CD14-positive monocyte (primary cell): Measurements from ENCODE around the gene PLA2G6. TPM values are rescaled to one million over a fixed set of nuclear protein-coding genes. Genes with fewer than 3 reads are reported as not detected.

Experiments
- DNase-seq, 3 donors: peaks; one replicate each; pipeline ENCODE4 v3.0.0-alpha.2; 2011 to 2022
- H2AFZ ChIP-seq: 2 replicates; pipeline ENCODE4 v1.6.0; 2012; ENCODE audit warnings: mild to moderate bottlenecking, low read depth, low read length, inconsistent platforms; ENCODE audit not compliant: insufficient read depth, poor library complexity, severe bottlenecking
- H3K27ac ChIP-seq, 2 donors: 1 replicate in 1 of 2; 2 replicates in 1 of 2; pipeline ENCODE4 v1.5.1; 2012 to 2013; ENCODE audit warnings: low read length in 2 of 2, control low read depth in 1 of 2, inconsistent platforms in 1 of 2, low read depth in 1 of 2, mild to moderate bottlenecking in 1 of 2
- H3K27me3 ChIP-seq, 2 donors: one replicate each; pipeline versions ENCODE4 v1.6.0 to v1.6.1; 2011 to 2013; ENCODE audit warnings: low read length in 2 of 2; ENCODE audit not compliant: control insufficient read depth in 2 of 2, insufficient read depth in 2 of 2
- H3K36me3 ChIP-seq, 2 donors: replicated peaks in 1 of 2; 1 replicate in 1 of 2; 2 replicates in 1 of 2; pipeline versions ENCODE4 v1.5.1 to v1.6.1; 2012 to 2013; ENCODE audit warnings: low read length in 2 of 2, control low read depth in 1 of 2, inconsistent platforms in 1 of 2, mild to moderate bottlenecking in 1 of 2; ENCODE audit not compliant: insufficient read depth in 2 of 2, control insufficient read depth in 1 of 2
- H3K4me1 ChIP-seq, 2 donors: 1 replicate in 1 of 2; 2 replicates in 1 of 2; pipeline versions ENCODE4 v1.5.1 to v1.6.1; 2012 to 2013; ENCODE audit warnings: low read length in 2 of 2, control low read depth in 1 of 2, inconsistent platforms in 1 of 2, mild to moderate bottlenecking in 1 of 2, moderate library complexity in 1 of 2; ENCODE audit not compliant: insufficient read depth in 2 of 2, control insufficient read depth in 1 of 2
- H3K4me2 ChIP-seq: replicated peaks from 2 replicates; pipeline ENCODE3; 2012; ENCODE audit warnings: low read length, moderate library complexity, mild to moderate bottlenecking; ENCODE audit not compliant: poor library complexity, severe bottlenecking; ENCODE audit errors: extremely low read depth
- H3K4me3 ChIP-seq, 3 experiments: fragments of 200-600 bp in 1 of 3; sonication (generic) in 1 of 3; replicated peaks in 1 of 3; 1 replicate in 2 of 3; 2 replicates in 1 of 3; pipeline ENCODE4 v1.5.1; 2011 to 2013; ENCODE audit warnings: low read length in 3 of 3, mild to moderate bottlenecking in 3 of 3, control low read depth in 2 of 3, low read depth in 2 of 3, inconsistent platforms in 1 of 3, moderate library complexity in 1 of 3
- H3K79me2 ChIP-seq: 2 replicates; pipeline ENCODE4 v1.6.0; 2012; ENCODE audit warnings: mild to moderate bottlenecking, control low read depth, inconsistent platforms, low read length, moderate library complexity; ENCODE audit not compliant: insufficient read depth
- H3K9ac ChIP-seq: 2 replicates; pipeline ENCODE4 v1.6.0; 2017; ENCODE audit warnings: low read length, mild to moderate bottlenecking; ENCODE audit not compliant: insufficient read depth, poor library complexity, severe bottlenecking
- H3K9me3 ChIP-seq, 2 donors: replicated peaks in 1 of 2; 1 replicate in 1 of 2; 2 replicates in 1 of 2; pipeline versions ENCODE4 v1.5.1 to v1.6.1; 2012 to 2013; ENCODE audit warnings: low read length in 2 of 2, control low read depth in 1 of 2; ENCODE audit not compliant: control insufficient read depth in 1 of 2, insufficient read depth in 1 of 2
- H4K20me1 ChIP-seq: 2 replicates; pipeline ENCODE4 v1.6.0; 2012; ENCODE audit warnings: mild to moderate bottlenecking, low read length, control low read depth, moderate library complexity; ENCODE audit not compliant: insufficient read depth
- H3K27ac Mint-ChIP-seq, 7 donors: one replicate each; pipeline ENCODE4 v1.8.0; 2020; ENCODE audit warnings: mild to moderate bottlenecking in 7 of 7, mixed read lengths in 7 of 7, moderate library complexity in 6 of 7, inconsistent platforms in 2 of 7
- H3K27me3 Mint-ChIP-seq, 3 donors: one replicate each; pipeline ENCODE4 v1.8.0; 2021 to 2022; ENCODE audit warnings: low read depth in 3 of 3, mild to moderate bottlenecking in 3 of 3, mixed read lengths in 3 of 3, moderate library complexity in 3 of 3, inconsistent platforms in 1 of 3
- H3K36me3 Mint-ChIP-seq, 2 donors: one replicate each; pipeline ENCODE4 v1.8.0; 2020; ENCODE audit warnings: mixed read lengths in 2 of 2, inconsistent platforms in 1 of 2, mild to moderate bottlenecking in 1 of 2
- H3K4me1 Mint-ChIP-seq: one replicate; pipeline ENCODE4 v1.8.0; 2020; ENCODE audit warnings: mild to moderate bottlenecking, mixed read lengths
- H3K4me3 Mint-ChIP-seq, 2 donors: one replicate each; pipeline ENCODE4 v1.8.0; 2020; ENCODE audit warnings: mild to moderate bottlenecking in 2 of 2, mixed read lengths in 2 of 2, moderate library complexity in 1 of 2
- H3K9me3 Mint-ChIP-seq, 7 donors: one replicate each; pipeline ENCODE4 v1.8.0; 2020 to 2022; ENCODE audit warnings: mixed read lengths in 7 of 7, mild to moderate bottlenecking in 6 of 7, moderate library complexity in 6 of 7, inconsistent platforms in 2 of 7
- WGBS: methylation state at CpG from one replicate; pipeline ENCODE4 v1.1.5; 2013; ENCODE audit warnings: missing lambda C conversion rate; ENCODE audit not compliant: insufficient coverage; 5-methylcytosine and 5-hydroxymethylcytosine counted together
- intact Hi-C, 2 donors: fragments of 100-400 bp; cut with micrococcal nuclease; formaldehyde crosslinking; loops; one replicate each; pipeline versions ENCODE4 v1.15.0 to v1.15.1; 2023
- polyA plus RNA-seq, 3 donors: library from polyadenylated mRNA; depleted of rRNA in 1 of 3; unstranded in 2 of 3; stranded (reverse) in 1 of 3; fragments of 300-500 nt in 2 of 3; fragments of >200 nt in 1 of 3; fragmentation: Illumina TruSeq in 2 of 3; gene quantifications; 1 replicate in 2 of 3; 2 replicates in 1 of 3; pipeline ENCODE4 v1.2.3, GENCODE V29; 2012 to 2021
- TF ChIP-seq, protein P1 (sequence below): fragments of 200-600 bp; IDR thresholded peaks from one replicate; pipeline ENCODE4 v1.8.0; 2022; ENCODE audit warnings: antibody characterized with exemption, mild to moderate bottlenecking

The PLA2G6 gene
- polyA plus RNA-seq, 3 donors = 0.43 to 8.3 (median 0.62) TPM

DNA sequence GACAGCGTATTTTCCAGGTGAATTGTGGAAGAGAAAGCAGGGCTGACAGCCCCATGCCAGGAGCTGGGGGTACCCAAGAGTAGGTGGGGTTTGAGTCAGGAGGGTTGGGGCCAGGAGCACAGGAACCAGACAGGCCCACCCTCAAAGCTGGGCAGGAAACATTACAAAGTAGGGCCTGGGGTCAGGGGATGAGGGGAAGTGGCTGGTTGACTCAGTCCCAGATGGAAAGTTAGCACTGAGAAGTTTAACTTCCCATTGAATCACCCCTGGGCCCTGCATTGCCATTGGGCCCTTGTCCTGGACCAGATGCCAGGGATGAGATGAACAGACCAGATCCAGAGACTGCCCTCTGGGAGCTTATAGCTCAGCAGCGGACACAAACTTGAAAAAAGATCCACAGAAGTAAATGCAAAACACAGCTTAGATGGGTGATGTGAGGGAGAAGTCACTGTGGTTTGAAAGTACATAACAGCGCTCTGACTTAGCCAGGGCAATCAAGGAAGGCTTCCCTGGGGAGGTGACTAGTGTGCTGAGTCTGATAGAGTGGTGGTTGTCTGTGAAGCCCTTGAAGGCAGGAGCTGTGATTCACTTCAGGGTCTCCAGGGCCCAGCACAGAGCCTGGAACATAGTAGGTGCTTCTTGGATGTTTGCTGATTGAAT, 22.4 kb upstream of the PLA2G6 start:
- peaks cover 21 to 51% of the 10 kb centered on the region in 2 donors for H3K4me1 ChIP-seq
- H3K27me3 Mint-ChIP-seq = peaks cover 14 to 39% (median 23%) of the 10 kb centered on the region in 3 donors
- H3K27ac ChIP-seq = peak overlapping the region in 1 of 2 donors; percentile 85
- 100% methylated on average over 3 of the region's 3 CpGs for WGBS
- peaks cover 41% of the 10 kb centered on the region for H3K4me1 Mint-ChIP-seq
- H4K20me1 ChIP-seq = peaks cover 56% of the 10 kb centered on the region
- no peak overlapping the region for H2AFZ ChIP-seq
- intact Hi-C loops = loop anchor here in 1 of 2 donors (1.0 to 5.0 kb wide), 3 partner anchors 9 to 57 kb away; partner anchors contain the start of gene PLA2G6
- H3K9me3 ChIP-seq = no peaks in the 10 kb centered on the region
- TF ChIP-seq, protein P1, sequence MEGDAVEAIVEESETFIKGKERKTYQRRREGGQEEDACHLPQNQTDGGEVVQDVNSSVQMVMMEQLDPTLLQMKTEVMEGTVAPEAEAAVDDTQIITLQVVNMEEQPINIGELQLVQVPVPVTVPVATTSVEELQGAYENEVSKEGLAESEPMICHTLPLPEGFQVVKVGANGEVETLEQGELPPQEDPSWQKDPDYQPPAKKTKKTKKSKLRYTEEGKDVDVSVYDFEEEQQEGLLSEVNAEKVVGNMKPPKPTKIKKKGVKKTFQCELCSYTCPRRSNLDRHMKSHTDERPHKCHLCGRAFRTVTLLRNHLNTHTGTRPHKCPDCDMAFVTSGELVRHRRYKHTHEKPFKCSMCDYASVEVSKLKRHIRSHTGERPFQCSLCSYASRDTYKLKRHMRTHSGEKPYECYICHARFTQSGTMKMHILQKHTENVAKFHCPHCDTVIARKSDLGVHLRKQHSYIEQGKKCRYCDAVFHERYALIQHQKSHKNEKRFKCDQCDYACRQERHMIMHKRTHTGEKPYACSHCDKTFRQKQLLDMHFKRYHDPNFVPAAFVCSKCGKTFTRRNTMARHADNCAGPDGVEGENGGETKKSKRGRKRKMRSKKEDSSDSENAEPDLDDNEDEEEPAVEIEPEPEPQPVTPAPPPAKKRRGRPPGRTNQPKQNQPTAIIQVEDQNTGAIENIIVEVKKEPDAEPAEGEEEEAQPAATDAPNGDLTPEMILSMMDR = no peak
- H3K36me3 Mint-ChIP-seq = peaks cover 0 to 2% of the 10 kb centered on the region in 2 donors
- peak overlapping the region; percentile 94 for H3K4me2 ChIP-seq
- DNase-seq = peak in 2 of 3 donors; percentile 75 to 81
- peaks cover 0 to 15% of the 10 kb centered on the region in 2 donors for H3K27me3 ChIP-seq
- peak overlapping the region in 2 of 3 experiments; percentile 78 to 79 for H3K4me3 ChIP-seq
- H3K9ac ChIP-seq = peak overlapping the region; percentile 92
- H3K9me3 Mint-ChIP-seq = no peaks in the 10 kb centered on the region
- H3K79me2 ChIP-seq = no peaks in the 10 kb centered on the region
- peak overlapping the region; percentile 88 to 89 for H3K4me3 Mint-ChIP-seq
- peak overlapping the region in 6 of 7 donors; percentile 3 to 81 (median 71) for H3K27ac Mint-ChIP-seq
- no peaks in the 10 kb centered on the region for H3K36me3 ChIP-seq

DNA sequence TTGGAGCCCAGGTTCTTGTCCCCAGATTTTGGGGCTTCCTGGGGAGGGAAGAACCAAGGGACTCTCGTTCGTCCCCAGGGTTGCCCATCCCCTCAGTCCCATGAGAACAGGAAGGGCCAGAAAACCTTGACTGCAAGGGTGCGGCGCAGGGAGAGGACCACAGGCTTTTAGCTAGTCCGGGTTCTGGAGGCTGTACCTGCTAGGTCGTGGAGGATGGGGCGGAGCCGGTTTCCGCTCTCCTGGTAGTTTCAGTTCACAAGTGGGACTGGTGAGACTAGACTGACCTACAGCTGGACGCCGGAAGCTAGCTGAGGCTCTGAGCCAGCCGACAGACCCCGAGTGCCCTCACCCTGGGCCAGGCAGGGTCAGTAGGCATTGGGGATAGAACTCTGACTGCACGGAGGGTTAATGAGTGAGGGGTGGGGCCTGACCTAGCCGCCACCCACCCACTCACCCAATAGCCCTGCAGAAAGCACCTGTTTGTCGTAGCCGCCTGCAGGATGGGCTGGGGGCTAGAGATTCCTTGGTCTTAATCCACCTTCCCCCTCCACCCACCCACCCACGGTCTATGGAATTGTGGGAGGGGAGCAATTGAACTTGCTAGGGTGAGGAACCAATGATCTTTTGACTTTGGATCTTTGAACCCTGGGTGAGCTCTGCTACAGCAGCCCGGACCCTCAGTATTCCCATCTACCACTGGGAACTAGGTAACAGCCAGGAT, 21.6 kb upstream of the PLA2G6 start:
- intact Hi-C loops = loop anchor here in 1 of 2 donors (2.0 to 5.0 kb wide), 2 partner anchors 22 to 56 kb away; partner anchors contain the start of gene PLA2G6
- peak overlapping the region in 1 of 2 donors; percentile 85 for H3K27ac ChIP-seq

More for the DNA sequence above, 21.6 kb upstream of the PLA2G6 start:
- H3K9me3 ChIP-seq = no peaks in the 10 kb centered on the region
- Mint-ChIP-seq H3K9me3 (no peaks in the 10 kb centered on the region), H3K4me1 (peaks cover 36% of the 10 kb centered on the region), H3K4me3 (peak overlapping the region; percentile 88 to 89), H3K27ac (peak overlapping the region in 6 of 7 donors; percentile 35 to 86 (median 77)), H3K36me3 (peaks cover 0 to 2% of the 10 kb centered on the region in 2 donors), H3K27me3 (peaks cover 14 to 39% (median 23%) of the 10 kb centered on the region in 3 donors)
- H2AFZ ChIP-seq = no peak overlapping the region
- peaks cover 50% of the 10 kb centered on the region for H4K20me1 ChIP-seq
- WGBS = under 1% methylated on average over 11 of the region's 19 CpGs
- H3K9ac ChIP-seq = peak overlapping the region; percentile 92
- peaks cover 21 to 53% of the 10 kb centered on the region in 2 donors for H3K4me1 ChIP-seq
- H3K36me3 ChIP-seq = no peaks in the 10 kb centered on the region
- peak overlapping the region; percentile 47 to 79 (median 78) for H3K4me3 ChIP-seq
- TF ChIP-seq, protein P1 = no peak
- no peaks in the 10 kb centered on the region for H3K79me2 ChIP-seq
- H3K27me3 ChIP-seq = peaks cover 0 to 15% of the 10 kb centered on the region in 2 donors
- peak overlapping the region; percentile 94 for H3K4me2 ChIP-seq
- DNase-seq = peak in 2 of 3 donors; percentile 32 to 42
